Prostate gland (tissue), 2 donors: ENCODE data around the gene SPINK8.

Source experiments
- CTCF ChIP-seq, 4 experiments: fragments of 200-600 bp in 2 of 4; fragments of 450-650 bp in 2 of 4; sonication (generic) in 2 of 4; IDR thresholded peaks; 1 replicate in 3 of 4; 2 replicates in 1 of 4; pipeline ENCODE4 v1.5.1; 2016 to 2019; ENCODE audit warnings: antibody characterized with exemption in 4 of 4, mild to moderate bottlenecking in 2 of 4, moderate library complexity in 2 of 4
- POLR2AphosphoS5 ChIP-seq: sonication (generic); formaldehyde crosslinking; IDR thresholded peaks from one replicate; pipeline ENCODE4 v1.6.1; 2017; ENCODE audit warnings: antibody characterized with exemption

GRCh38 chr3:48267782-48268181 lies 65.7 kb downstream of the SPINK8 start:
- TF ChIP-seq POLR2AphosphoS5 (no peak), CTCF (IDR thresholded peaks at IDR 0.05) (no peak)
